ENCODE results near the gene TCF7L1. TPM values are rescaled to one million over a fixed set of nuclear protein-coding genes. Genes with fewer than 3 reads are reported as not detected.
A peak's percentile ranks its signal among the peaks of the same experiment; 100 is the strongest.

Gene TCF7L1
- polyA plus RNA-seq, 3 donors = 0.05 to 0.09 TPM; not detected in 1

GRCh38 chr2:85288244-85288725, 155.1 kb downstream of the TCF7L1 start:
- H4K20me1 ChIP-seq (ENCODE audit: insufficient read depth, low read length) = no peaks in the 10 kb centered on the region
- Mint-ChIP-seq H3K4me3 (no peak overlapping the region), H3K9me3 (no peaks in the 10 kb centered on the region), H3K27me3 (ENCODE audit: low read depth in 3 of 3) (peaks cover 1 to 6% (median 6%) of the 10 kb centered on the region in 3 donors), H3K27ac (no peak overlapping the region), H3K36me3 (no peaks in the 10 kb centered on the region), H3K4me1 (peaks cover 13% of the 10 kb centered on the region)
- no peak overlapping the region for H3K4me2 ChIP-seq (replicated peaks; ENCODE audit: extremely low read depth, low read length, poor library complexity, severe bottlenecking)
- WGBS (ENCODE audit: insufficient coverage) = 88% methylated on average over 6 of the region's 10 CpGs
- H3K36me3 ChIP-seq (replicated peaks in 1 of 2; ENCODE audit: control insufficient read depth in 1 of 2, insufficient read depth in 2 of 2, low read length in 2 of 2) = no peaks in the 10 kb centered on the region
- no peaks in the 10 kb centered on the region for H3K27me3 ChIP-seq (ENCODE audit: control insufficient read depth in 2 of 2, insufficient read depth in 2 of 2, low read length in 2 of 2)
- peaks cover 0 to 9% of the 10 kb centered on the region in 2 donors for H3K4me1 ChIP-seq (ENCODE audit: control insufficient read depth in 1 of 2, insufficient read depth in 2 of 2, low read length in 2 of 2)
- no peaks in the 10 kb centered on the region for H3K9me3 ChIP-seq (replicated peaks in 1 of 2; ENCODE audit: control insufficient read depth in 1 of 2, insufficient read depth in 1 of 2, low read length in 2 of 2)
- H3K4me3 ChIP-seq (replicated peaks in 1 of 3; ENCODE audit: low read depth in 2 of 3, low read length in 3 of 3) = no peak overlapping the region
- H2AFZ ChIP-seq (ENCODE audit: insufficient read depth, low read depth, low read length, poor library complexity, severe bottlenecking) = no peak overlapping the region
- no peak overlapping the region for H3K9ac ChIP-seq (ENCODE audit: insufficient read depth, low read length, poor library complexity, severe bottlenecking)
- intact Hi-C loops (cut with micrococcal nuclease) = no loop called here
- H3K27ac ChIP-seq (ENCODE audit: low read depth in 1 of 2, low read length in 2 of 2) = no peak overlapping the region
- H3K79me2 ChIP-seq (ENCODE audit: insufficient read depth, low read length) = no peaks in the 10 kb centered on the region
- DNase-seq = no peak
- no peak for TF ChIP-seq CTCF (IDR thresholded peaks at IDR 0.05)

- H3K9ac ChIP-seq (ENCODE audit: insufficient read depth, low read length, poor library complexity, severe bottlenecking) = no peak overlapping the region
- H3K4me2 ChIP-seq (replicated peaks; ENCODE audit: extremely low read depth, low read length, poor library complexity, severe bottlenecking) = peak overlapping the region; percentile 39
- H2AFZ ChIP-seq (ENCODE audit: insufficient read depth, low read depth, low read length, poor library complexity, severe bottlenecking) = no peak overlapping the region
- H3K27ac ChIP-seq (ENCODE audit: low read depth in 1 of 2, low read length in 2 of 2) = peak overlapping the region in 1 of 2 donors; percentile 20
- DNase-seq = peak; percentile 21 to 41 (median 25)
- H4K20me1 ChIP-seq (ENCODE audit: insufficient read depth, low read length) = no peaks in the 10 kb centered on the region
- no peaks in the 10 kb centered on the region for H3K9me3 ChIP-seq (replicated peaks in 1 of 2; ENCODE audit: control insufficient read depth in 1 of 2, insufficient read depth in 1 of 2, low read length in 2 of 2)
- intact Hi-C loops (cut with micrococcal nuclease) = no loop called here
- peak overlapping the region in 1 of 3 experiments; percentile 50 for H3K4me3 ChIP-seq (replicated peaks in 1 of 3; ENCODE audit: low read depth in 2 of 3, low read length in 3 of 3)
- Mint-ChIP-seq H3K27ac (peak overlapping the region in 4 of 7 donors; percentile 3 to 61 (median 28)), H3K27me3 (ENCODE audit: low read depth in 3 of 3) (peaks cover 0 to 5% (median 2%) of the 10 kb centered on the region in 3 donors), H3K4me1 (peaks cover 13% of the 10 kb centered on the region), H3K36me3 (no peaks in the 10 kb centered on the region), H3K4me3 (peak overlapping the region; percentile 33 to 69), H3K9me3 (no peaks in the 10 kb centered on the region)
- no peak for TF ChIP-seq CTCF (IDR thresholded peaks at IDR 0.05)
- no peaks in the 10 kb centered on the region for H3K79me2 ChIP-seq (ENCODE audit: insufficient read depth, low read length)
- no peaks in the 10 kb centered on the region for H3K27me3 ChIP-seq (ENCODE audit: control insufficient read depth in 2 of 2, insufficient read depth in 2 of 2, low read length in 2 of 2)
- no CpG with 5 or more reads among the region's 4 CpGs for WGBS (ENCODE audit: insufficient coverage)
- no peaks in the 10 kb centered on the region for H3K36me3 ChIP-seq (replicated peaks in 1 of 2; ENCODE audit: control insufficient read depth in 1 of 2, insufficient read depth in 2 of 2, low read length in 2 of 2)
- peaks cover 0 to 9% of the 10 kb centered on the region in 2 donors for H3K4me1 ChIP-seq (ENCODE audit: control insufficient read depth in 1 of 2, insufficient read depth in 2 of 2, low read length in 2 of 2)
Observed at GRCh38 chr2:85291425-85292023, 158.3 kb downstream of the TCF7L1 start.

Measured in CD14-positive monocyte (primary cell).